MM.1S (cell line): ENCODE results near the gene POLRMT.
"Not testable (repeated sequence)": the region's sequence is repeated elsewhere in the genome, so short reads cannot be mapped to it uniquely, and the experiment has no call there.

Source experiments
- DNase-seq: peaks from one replicate; pipeline ENCODE4 v3.0.0-alpha.2; 2015
- H2AFZ ChIP-seq: fragments of 300-600 bp; sonication (generic); 2 replicates; pipeline ENCODE4 v1.6.0; 2016; ENCODE audit warnings: antibody characterized with exemption, low read length
- H3F3A ChIP-seq: fragments of 300-600 bp; sonication (generic); 2 replicates; pipeline ENCODE4 v1.6.1; 2016; ENCODE audit warnings: mild to moderate bottlenecking, antibody characterized with exemption, low read length, moderate library complexity, mixed read lengths; ENCODE audit not compliant: insufficient read depth
- H3K27ac ChIP-seq: fragments of 300-600 bp; sonication (generic); 2 replicates; pipeline ENCODE4 v1.5.1; 2016; ENCODE audit warnings: mild to moderate bottlenecking, low read length
- H3K27me3 ChIP-seq: fragments of 300-600 bp; sonication (generic); replicated peaks from 2 replicates; pipeline ENCODE4 v1.6.0; 2016; ENCODE audit warnings: low read length; ENCODE audit not compliant: insufficient read depth
- H3K36me3 ChIP-seq: fragments of 300-600 bp; sonication (generic); replicated peaks from 2 replicates; pipeline ENCODE4 v1.6.1; 2016; ENCODE audit warnings: mild to moderate bottlenecking, low read length, mixed read lengths; ENCODE audit not compliant: insufficient read depth
- H3K4me1 ChIP-seq: fragments of 300-600 bp; sonication (generic); 2 replicates; pipeline ENCODE4 v1.6.1; 2016; ENCODE audit warnings: low read length, mixed read lengths
- H3K4me2 ChIP-seq: fragments of 300-600 bp; sonication (generic); 2 replicates; pipeline ENCODE4 v1.6.0; 2016; ENCODE audit warnings: low read depth, low read length
- H3K4me3 ChIP-seq: fragments of 300-600 bp; sonication (generic); 2 replicates; pipeline ENCODE4 v1.5.1; 2016; ENCODE audit warnings: low read length, mixed read lengths
- H3K79me2 ChIP-seq: fragments of 300-600 bp; sonication (generic); 2 replicates; pipeline ENCODE4 v1.6.1; 2016; ENCODE audit warnings: mixed run types, low read length, mixed read lengths
- H3K9ac ChIP-seq: fragments of 300-600 bp; sonication (generic); 2 replicates; pipeline ENCODE4 v1.6.1; 2016; ENCODE audit warnings: low read length, mixed read lengths
- H3K9me2 ChIP-seq: fragments of 300-600 bp; sonication (generic); replicated peaks from 2 replicates; pipeline ENCODE4 v1.6.1; 2016; ENCODE audit warnings: mild to moderate bottlenecking, low read length, mixed read lengths; ENCODE audit not compliant: insufficient read depth
- H3K9me3 ChIP-seq: fragments of 300-600 bp; sonication (generic); replicated peaks from 2 replicates; pipeline ENCODE4 v1.6.1; 2016; ENCODE audit warnings: mild to moderate bottlenecking, low read length, mixed read lengths; ENCODE audit not compliant: insufficient read depth
- H4K20me1 ChIP-seq: fragments of 300-600 bp; sonication (generic); 2 replicates; pipeline ENCODE4 v1.6.1; 2016; ENCODE audit warnings: mild to moderate bottlenecking, low read length, moderate library complexity, mixed read lengths; ENCODE audit not compliant: insufficient read depth
- EZH2 ChIP-seq: fragments of 300-600 bp; sonication (generic); optimal IDR thresholded peaks from 2 replicates; pipeline ENCODE3; 2017; ENCODE audit warnings: low read depth, mild to moderate bottlenecking, antibody characterized with exemption, low read length, mixed read lengths
- EZH2phosphoT487 ChIP-seq: fragments of 300-600 bp; sonication (generic); IDR thresholded peaks from 2 replicates; pipeline ENCODE4 v1.6.1; 2018; ENCODE audit warnings: antibody characterized with exemption, low read length
- TF ChIP-seq, protein P1 (sequence below): fragments of 300-600 bp; sonication (generic); IDR thresholded peaks from 2 replicates; pipeline ENCODE4 v1.5.1; 2016; ENCODE audit warnings: antibody characterized with exemption, low read length, mixed read lengths

The POLRMT gene

DNA sequence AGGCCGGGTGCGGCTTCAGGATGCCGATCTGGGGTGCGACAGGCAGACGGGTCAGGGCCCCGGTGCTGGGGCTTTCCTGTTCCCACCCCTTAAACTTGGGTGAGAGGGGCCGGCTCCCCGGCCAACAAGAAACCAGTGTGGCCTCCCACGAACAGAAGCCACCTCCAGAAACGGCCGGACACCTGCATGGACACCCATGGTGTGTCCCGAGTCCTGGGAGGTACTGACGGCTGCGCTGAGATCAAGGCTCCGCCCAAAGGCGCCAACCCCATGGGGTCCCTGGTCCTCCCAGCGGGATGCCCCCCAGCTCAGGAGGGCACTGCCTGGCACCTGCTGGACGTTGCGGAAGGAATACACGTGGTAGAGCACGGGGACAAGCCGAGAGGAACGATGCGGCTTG lies 11.5 kb downstream of the POLRMT start:
- Histone ChIP-seq H3K36me3 (peaks cover 3% of the 10 kb centered on the region; the same call in 1 of the 2 replicates), H3K79me2 (no peaks in the 10 kb centered on the region), H4K20me1 (no peaks in the 10 kb centered on the region), H3F3A (no peaks in the 10 kb centered on the region), H3K4me2 (no peak overlapping the region), H3K4me3 (no peak overlapping the region), H3K9me2 (no peaks in the 10 kb centered on the region), H3K27ac (no peak overlapping the region), H3K4me1 (no peaks in the 10 kb centered on the region), H3K27me3 (no peaks in the 10 kb centered on the region), H3K9ac (no peak overlapping the region), H3K9me3 (no peaks in the 10 kb centered on the region), H2AFZ (no peak overlapping the region)
- no peak for TF ChIP-seq EZH2phosphoT487
- TF ChIP-seq EZH2, result no peak
- TF ChIP-seq, protein P1, sequence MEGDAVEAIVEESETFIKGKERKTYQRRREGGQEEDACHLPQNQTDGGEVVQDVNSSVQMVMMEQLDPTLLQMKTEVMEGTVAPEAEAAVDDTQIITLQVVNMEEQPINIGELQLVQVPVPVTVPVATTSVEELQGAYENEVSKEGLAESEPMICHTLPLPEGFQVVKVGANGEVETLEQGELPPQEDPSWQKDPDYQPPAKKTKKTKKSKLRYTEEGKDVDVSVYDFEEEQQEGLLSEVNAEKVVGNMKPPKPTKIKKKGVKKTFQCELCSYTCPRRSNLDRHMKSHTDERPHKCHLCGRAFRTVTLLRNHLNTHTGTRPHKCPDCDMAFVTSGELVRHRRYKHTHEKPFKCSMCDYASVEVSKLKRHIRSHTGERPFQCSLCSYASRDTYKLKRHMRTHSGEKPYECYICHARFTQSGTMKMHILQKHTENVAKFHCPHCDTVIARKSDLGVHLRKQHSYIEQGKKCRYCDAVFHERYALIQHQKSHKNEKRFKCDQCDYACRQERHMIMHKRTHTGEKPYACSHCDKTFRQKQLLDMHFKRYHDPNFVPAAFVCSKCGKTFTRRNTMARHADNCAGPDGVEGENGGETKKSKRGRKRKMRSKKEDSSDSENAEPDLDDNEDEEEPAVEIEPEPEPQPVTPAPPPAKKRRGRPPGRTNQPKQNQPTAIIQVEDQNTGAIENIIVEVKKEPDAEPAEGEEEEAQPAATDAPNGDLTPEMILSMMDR, result no peak
- no peak for DNase-seq

DNA sequence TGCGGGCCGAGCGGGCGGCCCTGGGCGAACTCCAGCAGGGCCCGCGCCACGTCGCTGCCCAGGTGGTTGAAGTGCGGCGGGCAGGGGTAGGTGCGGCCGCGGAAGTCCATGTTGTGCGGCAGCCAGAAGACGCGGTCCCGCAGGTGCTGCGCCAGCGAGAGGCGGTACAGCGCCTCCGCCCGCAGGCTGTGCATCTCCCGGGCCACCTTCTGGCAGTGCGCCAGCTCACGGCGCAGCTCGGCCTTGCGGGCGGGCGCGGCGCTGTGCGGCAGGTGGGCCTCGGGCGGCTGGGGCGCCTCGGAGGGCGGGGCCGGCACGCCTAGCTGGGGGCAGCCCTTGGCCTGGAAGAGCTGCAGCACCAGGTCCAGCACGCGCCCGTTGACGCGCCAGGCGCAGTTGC lies 12.1 kb downstream of the POLRMT start:
- not testable (repeated sequence) for H3K4me2 ChIP-seq, H4K20me1 ChIP-seq, H3K36me3 ChIP-seq

DNA sequence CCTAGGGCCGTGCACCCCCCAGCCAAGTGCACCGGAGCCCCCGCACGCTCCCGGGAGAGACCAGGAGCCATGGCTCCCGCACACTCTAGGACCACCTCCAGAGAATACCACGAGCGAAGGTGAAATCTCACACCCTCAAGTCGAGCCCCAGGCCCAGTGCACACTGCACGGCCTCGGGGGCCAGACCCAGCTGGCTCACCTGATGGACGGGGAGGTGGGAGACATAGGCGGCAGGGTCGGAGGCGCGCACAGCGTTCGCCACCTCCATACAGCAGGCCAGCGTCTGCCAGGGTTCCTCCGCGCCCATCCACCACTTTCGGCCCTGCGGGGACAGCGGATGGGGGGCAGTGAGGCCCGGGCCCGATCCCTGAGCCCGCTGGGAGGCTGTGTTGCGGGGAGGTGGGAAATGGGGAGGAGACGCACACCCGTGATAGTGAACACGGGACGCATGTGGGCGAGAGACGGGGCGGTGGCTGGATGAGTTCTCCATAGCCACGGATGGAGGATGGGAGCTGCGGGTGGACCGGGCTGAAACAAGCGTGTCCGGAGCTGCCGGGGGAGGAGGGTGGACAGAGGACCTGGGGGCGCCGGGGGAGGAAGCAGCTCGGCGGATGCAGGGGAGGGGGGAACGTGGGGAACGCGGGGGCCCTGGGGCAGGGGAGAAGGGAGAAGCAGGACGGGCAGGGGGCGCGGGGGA lies 13.0 kb downstream of the POLRMT start:
- H3K79me2 ChIP-seq, result no peaks in the 10 kb centered on the region
- H3K9me3 ChIP-seq, result no peaks in the 10 kb centered on the region
- H4K20me1 ChIP-seq, result no peaks in the 10 kb centered on the region
- no peaks in the 10 kb centered on the region for H3F3A ChIP-seq
- H3K9ac ChIP-seq, result no peak overlapping the region
- no peak for DNase-seq
- H2AFZ ChIP-seq, result no peak overlapping the region
- H3K9me2 ChIP-seq, result no peaks in the 10 kb centered on the region
- no peaks in the 10 kb centered on the region for H3K27me3 ChIP-seq
- H3K4me2 ChIP-seq, result no peak overlapping the region
- H3K27ac ChIP-seq, result no peak overlapping the region
- TF ChIP-seq, protein P1, result no peak
- TF ChIP-seq EZH2phosphoT487 (no peak), EZH2 (no peak)
- H3K4me1 ChIP-seq, result no peaks in the 10 kb centered on the region
- peaks cover 3% of the 10 kb centered on the region; the same call in 1 of the 2 replicates for H3K36me3 ChIP-seq
- no peak overlapping the region for H3K4me3 ChIP-seq

More for the DNA sequence above, 12.1 kb downstream of the POLRMT start:
- not testable (repeated sequence) for DNase-seq, H3F3A ChIP-seq, H3K4me3 ChIP-seq, H3K9ac ChIP-seq, H3K27ac ChIP-seq, H3K9me2 ChIP-seq, H2AFZ ChIP-seq, H3K27me3 ChIP-seq, H3K79me2 ChIP-seq, H3K4me1 ChIP-seq, H3K9me3 ChIP-seq

DNA sequence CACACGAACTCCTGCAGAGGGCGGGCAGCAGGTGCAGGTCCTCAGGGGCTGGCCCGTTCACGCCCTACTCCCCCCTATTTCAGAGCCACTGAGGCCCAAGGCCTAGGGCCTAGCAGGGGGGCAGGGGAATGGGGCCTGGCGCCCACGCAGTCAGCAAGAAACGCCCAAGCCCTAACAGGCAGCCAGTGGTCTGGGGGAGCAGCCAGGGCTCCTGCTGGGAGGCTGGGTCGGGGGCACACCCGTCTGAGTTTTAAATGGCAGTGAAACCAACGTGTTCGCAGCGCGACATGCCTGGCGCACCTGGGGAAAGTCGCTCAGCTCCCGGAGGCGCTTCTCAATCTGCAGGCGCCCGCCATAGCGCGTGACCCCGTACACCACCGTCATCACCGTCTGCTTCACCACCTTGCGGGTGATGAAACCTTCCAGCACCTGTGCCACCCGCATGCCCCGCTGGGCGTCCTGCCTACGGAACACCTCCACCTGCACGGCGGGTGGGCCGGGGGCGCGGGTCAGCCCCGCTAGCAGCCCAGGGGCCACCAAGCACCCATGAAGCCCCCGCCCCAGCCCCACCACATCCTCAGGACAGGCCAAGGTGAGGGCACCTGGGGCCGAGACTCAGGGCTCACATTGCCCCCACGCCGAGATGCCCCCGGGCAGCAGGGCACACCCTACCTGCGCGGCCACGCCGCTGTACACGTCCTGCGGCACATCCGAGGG lies 13.9 kb downstream of the POLRMT start:
- Histone ChIP-seq H2AFZ (no peak overlapping the region), H3K9me2 (no peaks in the 10 kb centered on the region), H3K4me2 (no peak overlapping the region), H3K79me2 (no peaks in the 10 kb centered on the region), H3K27me3 (no peaks in the 10 kb centered on the region), H3K9ac (no peak overlapping the region), H3K27ac (no peak overlapping the region), H4K20me1 (no peaks in the 10 kb centered on the region), H3F3A (no peaks in the 10 kb centered on the region), H3K36me3 (peaks cover 3% of the 10 kb centered on the region; the same call in 1 of the 2 replicates), H3K4me1 (no peaks in the 10 kb centered on the region), H3K4me3 (no peak overlapping the region), H3K9me3 (no peaks in the 10 kb centered on the region)
- DNase-seq, result no peak
- TF ChIP-seq EZH2phosphoT487, result no peak
- TF ChIP-seq, protein P1, result no peak
- no peak for TF ChIP-seq EZH2
